ENCODE data around the gene PIEZO1. TPM values are rescaled to one million over a fixed set of nuclear protein-coding genes. Genes with fewer than 3 reads are reported as not detected.

The PIEZO1 gene
- total and polyA plus RNA-seq, 9 of the 15 experiments (the other 6 are each of a cell fraction or from before 2014, with no cell fraction given): 3.6 to 432 (median 131) TPM

GRCh38 chr16:88722784-88723506 is 62.1 kb downstream of the PIEZO1 start (continued):
- TF ChIP-seq YY1 (IDR thresholded peaks at IDR 0.05; ENCODE audit: borderline replicate concordance in 1 of 3, control insufficient read depth in 1 of 3, extremely low read depth in 1 of 3, insufficient read depth in 3 of 3, insufficient read length in 1 of 3, insufficient replicate concordance in 2 of 3, low read depth in 1 of 3, low read length in 2 of 3) (no peak), ZNF41 (CRISPR knock-in tag; conservative IDR thresholded peaks at IDR 0.05) (peak; percentile 73; the same call in 1 of the 2 replicates), VEZF1 (CRISPR knock-in tag; IDR thresholded peaks at IDR 0.05) (no peak)

GRCh38 chr16:88721815-88722755 is 62.9 kb downstream of the PIEZO1 start:
- intact Hi-C loops (cut with micrococcal nuclease): no loop called here
- CTCF ChIA-PET (ENCODE audit: low intra/inter-chr PET ratio): no interaction called here
- Histone ChIP-seq H3K27me3 (ENCODE audit: control insufficient read depth in 2 of 2, insufficient read depth in 2 of 2, low read length in 2 of 2) (no peaks in the 10 kb centered on the region), H3K9ac (ENCODE audit: insufficient read depth in 1 of 2, low read depth in 2 of 2, low read length in 2 of 2) (no peak overlapping the region), H3K36me3 (ENCODE audit: control insufficient read depth, insufficient read depth, low read length) (peaks cover 100% of the 10 kb centered on the region), H3K9me3 (replicated peaks; ENCODE audit: control insufficient read depth, insufficient read depth, low read depth, low read length) (no peaks in the 10 kb centered on the region), H3K79me2 (ENCODE audit: control insufficient read depth, insufficient read depth, low read length) (no peaks in the 10 kb centered on the region; the same call in 2 of the 3 replicates), H2AFZ (ENCODE audit: low read depth, low read length) (no peak overlapping the region), H3K4me1 (replicated peaks in 1 of 2; ENCODE audit: control insufficient read depth in 2 of 2, insufficient read depth in 2 of 2, low read length in 2 of 2) (peaks cover 0 to 52% of the 10 kb centered on the region in 2 experiments; a peak in 1 of 5 replicates), H3K27ac (ENCODE audit: extremely low read depth, low read depth, low read length) (no peak overlapping the region), H3K4me3 (no peak overlapping the region), H3K4me2 (ENCODE audit: insufficient read depth, low read length) (no peak overlapping the region), H3K9me1 (ENCODE audit: control insufficient read depth, insufficient read depth, low read length) (no peaks in the 10 kb centered on the region), H4K20me1 (replicated peaks; ENCODE audit: control insufficient read depth, insufficient read depth, low read length) (no peaks in the 10 kb centered on the region; the same call in 1 of the 2 replicates)
- BruUV-seq (replicated peaks): no TSS peak
- WGBS (ENCODE audit: insufficient coverage, low coverage, missing lambda C conversion rate): 94% methylated on average over 50 of the region's 61 CpGs
- no peak for FAIRE-seq
- ATAC-seq: no peak
- TF ChIP-seq FIP1L1 (IDR thresholded peaks at IDR 0.05; ENCODE audit: low read depth, low read length, poor library complexity, severe bottlenecking) (peak; percentile 62), HNRNPL (IDR thresholded peaks at IDR 0.05; ENCODE audit: low read depth, low read length) (peak; percentile 43; the same call in 1 of the 2 replicates), POLR2G (IDR thresholded peaks at IDR 0.05; ENCODE audit: low read depth, low read length) (peak; percentile 67), CREB1 (IDR thresholded peaks at IDR 0.05) (no peak), CREB1 (CRISPR knock-in tag; IDR thresholded peaks at IDR 0.05) (0 out of 2 replicates have a peak, but pooled peaks have one; percentile 18), U2AF2 (optimal IDR thresholded peaks at IDR 0.05; ENCODE audit: low read depth, low read length) (no peak), RBM22 (IDR thresholded peaks at IDR 0.05; ENCODE audit: low read depth, low read length, poor library complexity, severe bottlenecking) (peak; percentile 96)
- POLR2A ChIA-PET: interaction anchor here (0.5 to 1.6 kb wide), 5 partner anchors 10 to 35 kb away, joined by 3 to 6 read pairs (median 5); no protein-coding TSS in a partner anchor
- no peak for DNase-seq (ENCODE audit: extremely low read depth in 1 of 4, low spot score in 3 of 4)
- in situ Hi-C loops (cut with MboI): no loop called here
